ENCODE measurements around the gene RPS8.

Gene RPS8

DNA sequence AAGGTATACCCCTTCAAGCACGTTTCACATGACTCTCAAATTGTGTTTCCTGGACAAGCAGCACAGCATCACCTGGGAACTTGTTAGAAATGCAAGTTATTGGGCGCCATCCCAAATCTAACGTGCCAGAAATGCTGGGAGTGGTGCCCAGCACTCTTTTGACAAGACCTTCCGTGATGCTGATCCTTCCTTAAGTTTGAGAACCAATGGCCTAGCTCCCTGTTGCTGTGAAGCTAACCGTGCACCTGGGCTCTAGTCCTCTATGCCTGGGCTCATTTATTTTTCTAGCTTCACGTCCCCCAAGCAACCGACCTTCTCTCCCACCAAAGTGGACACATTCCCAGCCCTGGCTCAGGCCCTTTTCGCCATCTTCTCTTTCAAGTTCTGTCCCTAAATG, 8.4 kb downstream of the RPS8 start:
- WGBS (ENCODE audit: extremely low coverage, insufficient coverage, insufficient read length), result no CpG with 5 or more reads among the region's 8 CpGs
- Histone ChIP-seq H3K9ac (ENCODE audit: low read length) (no peak overlapping the region), H3K36me3 (ENCODE audit: control insufficient read depth in 1 of 2, insufficient read depth in 2 of 2, low read length in 2 of 2) (peaks cover 18 to 22% of the 10 kb centered on the region in 2 experiments)

DNA sequence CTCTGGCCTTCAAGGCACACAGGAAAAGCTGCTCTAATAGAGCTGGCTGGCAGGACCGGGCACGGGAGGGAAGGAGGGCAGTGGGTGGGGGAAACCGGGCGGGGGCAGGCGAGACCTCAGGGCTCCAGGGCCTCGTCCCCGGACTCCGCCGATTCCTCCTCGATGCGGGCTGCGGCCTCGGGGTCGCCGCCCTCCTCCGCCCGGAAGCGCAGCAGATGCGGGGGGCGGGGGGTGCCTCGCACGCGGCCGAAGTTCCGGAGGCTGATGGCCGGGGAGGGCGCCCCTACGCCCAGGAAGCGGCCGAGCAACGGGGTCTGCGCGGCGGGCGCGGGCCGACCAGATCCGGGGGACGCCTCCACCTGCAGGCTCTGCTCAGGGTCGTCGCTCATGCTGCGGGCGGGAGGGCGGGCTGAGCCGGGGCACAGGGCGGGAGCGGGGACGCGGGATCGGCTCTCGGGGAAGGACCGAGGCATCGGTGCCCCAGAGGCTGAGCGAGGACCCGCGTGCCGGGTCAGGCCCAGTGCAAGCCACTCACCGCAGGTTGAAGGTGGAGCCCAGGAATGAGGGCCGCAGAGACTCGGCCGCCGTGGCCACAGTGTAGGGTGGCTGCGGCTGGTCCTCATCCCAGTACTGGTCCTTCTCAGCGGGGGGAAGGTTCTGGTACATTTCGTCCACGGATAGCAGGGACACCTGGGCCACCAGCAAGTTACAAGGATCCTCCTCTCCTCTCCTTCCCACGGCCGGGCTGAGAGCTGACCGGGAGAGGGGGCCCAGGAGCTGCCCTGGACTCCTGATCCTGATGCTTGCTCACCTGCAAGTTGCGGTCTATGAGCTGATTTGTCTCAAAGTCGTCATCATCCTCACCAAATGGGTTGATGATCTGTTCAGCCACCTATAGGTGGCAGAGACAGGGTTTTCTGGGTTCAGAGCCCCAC, 9.0 kb downstream of the RPS8 start:
- peak in 1 of 2 donors; percentile 38 for DNase-seq
- H3K27ac ChIP-seq (ENCODE audit: low read depth, low read length), result no peak overlapping the region
- no peak overlapping the region for H3K23ac ChIP-seq (ENCODE audit: low read length)
- H3K9me3 ChIP-seq (ENCODE audit: insufficient read depth, low read depth, low read length), result peaks cover 2% of the 10 kb centered on the region
- peak overlapping the region; percentile 53 for H3K4me3 ChIP-seq (ENCODE audit: low read depth, low read length)
- no peaks in the 10 kb centered on the region for H3K79me2 ChIP-seq (ENCODE audit: control insufficient read depth, insufficient read depth, low read length, poor library complexity)
- H2BK5ac ChIP-seq (ENCODE audit: low read depth, low read length, poor library complexity), result no peak overlapping the region
- peak overlapping the region; percentile 72 for H4K8ac ChIP-seq (ENCODE audit: low read depth, low read length)
- no peak overlapping the region for H2BK12ac ChIP-seq (ENCODE audit: low read length)
- no peaks in the 10 kb centered on the region for H3K27me3 ChIP-seq (ENCODE audit: insufficient read depth, low read length)
- H3K14ac ChIP-seq (ENCODE audit: low read length), result peak overlapping the region; percentile 14
- no CpG with 5 or more reads among the region's 71 CpGs for WGBS (ENCODE audit: extremely low coverage, insufficient coverage, insufficient read length)
- H3K18ac ChIP-seq (ENCODE audit: low read length), result no peak overlapping the region
- peak overlapping the region; percentile 31 for H4K12ac ChIP-seq (ENCODE audit: low read depth, low read length)
- no peak overlapping the region for H2AK5ac ChIP-seq (ENCODE audit: low read length)
- no peak overlapping the region for H2BK120ac ChIP-seq (ENCODE audit: insufficient read depth, low read length, poor library complexity)
- H3K9ac ChIP-seq (ENCODE audit: low read length), result no peak overlapping the region
- H3K4me2 ChIP-seq (ENCODE audit: low read length), result peak overlapping the region; percentile 63
- no peak overlapping the region for H3K4ac ChIP-seq (ENCODE audit: low read depth, low read length)
- H2AFZ ChIP-seq (ENCODE audit: insufficient read depth, low read length, poor library complexity), result peak overlapping the region; percentile 46
- no peak overlapping the region for H4K91ac ChIP-seq (ENCODE audit: low read depth, low read length)
- peaks cover 3 to 17% of the 10 kb centered on the region in 2 experiments for H3K4me1 ChIP-seq (ENCODE audit: control insufficient read depth in 1 of 2, insufficient read depth in 2 of 2, low read length in 2 of 2)
- H3K36me3 ChIP-seq (ENCODE audit: control insufficient read depth in 1 of 2, insufficient read depth in 2 of 2, low read length in 2 of 2), result peaks cover 14 to 16% of the 10 kb centered on the region in 2 experiments
- peaks cover 2% of the 10 kb centered on the region for H3K79me1 ChIP-seq (ENCODE audit: low read length)

More for the DNA sequence above, 8.4 kb downstream of the RPS8 start:
- no peak overlapping the region for H2AK5ac ChIP-seq (ENCODE audit: low read length)
- no peak overlapping the region for H2BK5ac ChIP-seq (ENCODE audit: low read depth, low read length, poor library complexity)
- no peaks in the 10 kb centered on the region for H3K27me3 ChIP-seq (ENCODE audit: insufficient read depth, low read length)
- H3K27ac ChIP-seq (ENCODE audit: low read depth, low read length), result no peak overlapping the region
- no peak overlapping the region for H4K91ac ChIP-seq (ENCODE audit: low read depth, low read length)
- H3K79me1 ChIP-seq (ENCODE audit: low read length), result peaks cover 2% of the 10 kb centered on the region
- H3K79me2 ChIP-seq (ENCODE audit: control insufficient read depth, insufficient read depth, low read length, poor library complexity), result no peaks in the 10 kb centered on the region
- peak overlapping the region; percentile 63 for H3K4me2 ChIP-seq (ENCODE audit: low read length)
- DNase-seq, result no peak
- H3K4me3 ChIP-seq (ENCODE audit: low read depth, low read length), result peak overlapping the region; percentile 53
- no peak overlapping the region for H3K14ac ChIP-seq (ENCODE audit: low read length)
- H3K9me3 ChIP-seq (ENCODE audit: insufficient read depth, low read depth, low read length), result peaks cover 2% of the 10 kb centered on the region
- no peak overlapping the region for H3K23ac ChIP-seq (ENCODE audit: low read length)
- H3K4me1 ChIP-seq (ENCODE audit: control insufficient read depth in 1 of 2, insufficient read depth in 2 of 2, low read length in 2 of 2), result peaks cover 3 to 17% of the 10 kb centered on the region in 2 experiments
- no peak overlapping the region for H4K12ac ChIP-seq (ENCODE audit: low read depth, low read length)
- H3K4ac ChIP-seq (ENCODE audit: low read depth, low read length), result no peak overlapping the region
- H2AFZ ChIP-seq (ENCODE audit: insufficient read depth, low read length, poor library complexity), result peak overlapping the region; percentile 46
- peak overlapping the region; percentile 72 for H4K8ac ChIP-seq (ENCODE audit: low read depth, low read length)
- H2BK120ac ChIP-seq (ENCODE audit: insufficient read depth, low read length, poor library complexity), result no peak overlapping the region
- no peak overlapping the region for H3K18ac ChIP-seq (ENCODE audit: low read length)
- H2BK12ac ChIP-seq (ENCODE audit: low read length), result no peak overlapping the region

DNA sequence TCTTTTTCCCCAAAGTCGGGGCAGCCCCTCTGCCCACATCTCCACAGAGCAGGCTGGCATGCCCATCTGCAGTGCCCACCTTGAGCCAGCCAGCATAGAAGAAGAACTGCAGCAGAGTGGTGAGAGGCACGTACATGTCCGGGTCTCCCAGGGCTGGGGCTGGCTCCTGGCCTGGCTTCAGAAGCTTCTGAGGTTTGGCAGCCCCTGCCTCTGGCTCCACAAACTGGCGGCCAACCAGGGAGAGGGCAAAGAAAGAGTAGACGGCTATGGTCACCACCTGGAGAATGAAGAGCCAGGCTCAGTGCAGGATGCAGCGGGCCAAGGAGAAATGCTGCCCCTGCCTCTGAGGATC, 9.7 kb downstream of the RPS8 start:
- Histone ChIP-seq H3K36me3 (ENCODE audit: control insufficient read depth in 1 of 2, insufficient read depth in 2 of 2, low read length in 2 of 2) (peaks cover 9 to 10% of the 10 kb centered on the region in 2 experiments), H3K27ac (ENCODE audit: low read depth, low read length) (no peak overlapping the region), H2AFZ (ENCODE audit: insufficient read depth, low read length, poor library complexity) (no peak overlapping the region), H3K4ac (ENCODE audit: low read depth, low read length) (no peak overlapping the region), H3K23ac (ENCODE audit: low read length) (no peak overlapping the region), H3K4me2 (ENCODE audit: low read length) (no peak overlapping the region), H4K91ac (ENCODE audit: low read depth, low read length) (no peak overlapping the region), H3K27me3 (ENCODE audit: insufficient read depth, low read length) (no peaks in the 10 kb centered on the region), H2BK5ac (ENCODE audit: low read depth, low read length, poor library complexity) (no peak overlapping the region), H2BK12ac (ENCODE audit: low read length) (no peak overlapping the region), H3K9ac (ENCODE audit: low read length) (no peak overlapping the region), H3K14ac (ENCODE audit: low read length) (no peak overlapping the region), H3K79me2 (ENCODE audit: control insufficient read depth, insufficient read depth, low read length, poor library complexity) (no peaks in the 10 kb centered on the region), H3K9me3 (ENCODE audit: insufficient read depth, low read depth, low read length) (peaks cover 2% of the 10 kb centered on the region), H3K4me3 (ENCODE audit: low read depth, low read length) (no peak overlapping the region), H3K18ac (ENCODE audit: low read length) (no peak overlapping the region), H4K8ac (ENCODE audit: low read depth, low read length) (no peak overlapping the region), H3K4me1 (ENCODE audit: control insufficient read depth in 1 of 2, insufficient read depth in 2 of 2, low read length in 2 of 2) (peaks cover 3 to 17% of the 10 kb centered on the region in 2 experiments), H4K12ac (ENCODE audit: low read depth, low read length) (no peak overlapping the region), H3K79me1 (ENCODE audit: low read length) (peaks cover 2% of the 10 kb centered on the region), H2AK5ac (ENCODE audit: low read length) (no peak overlapping the region), H2BK120ac (ENCODE audit: insufficient read depth, low read length, poor library complexity) (no peak overlapping the region)
- DNase-seq, result no peak
- no CpG with 5 or more reads among the region's 6 CpGs for WGBS (ENCODE audit: extremely low coverage, insufficient coverage, insufficient read length)

DNA sequence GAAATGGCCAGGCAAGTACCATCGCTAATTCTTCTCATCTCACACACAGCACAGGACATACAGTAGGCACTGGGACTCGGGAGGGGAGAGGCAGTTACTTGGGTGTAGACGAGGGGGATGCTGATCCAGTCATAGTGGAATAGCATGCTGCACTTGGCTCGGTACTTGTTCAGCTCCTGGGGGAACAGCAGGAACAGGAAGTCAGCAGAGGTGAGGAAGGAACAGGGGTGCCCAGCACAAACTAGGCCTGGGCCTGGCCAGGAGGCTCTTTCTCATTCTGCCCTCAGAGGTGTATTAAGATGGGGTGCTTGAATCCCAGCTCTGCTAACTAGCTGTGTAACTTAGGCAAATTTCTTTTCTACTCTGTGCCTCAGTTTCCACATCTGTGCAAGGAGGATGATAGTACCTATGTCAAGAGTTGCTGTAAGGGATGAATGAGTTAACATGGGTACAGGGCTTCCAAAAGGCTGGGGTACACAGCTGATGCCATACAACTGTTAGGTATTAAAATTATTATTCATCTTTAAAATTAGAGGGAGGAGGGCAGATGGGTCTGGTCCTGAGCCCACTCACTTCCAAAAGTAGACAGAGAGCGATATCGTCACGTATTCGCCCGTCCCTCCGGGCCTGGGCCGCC, 10.3 kb downstream of the RPS8 start:
- no peaks in the 10 kb centered on the region for H3K79me2 ChIP-seq (ENCODE audit: control insufficient read depth, insufficient read depth, low read length, poor library complexity)
- H3K9ac ChIP-seq (ENCODE audit: low read length), result no peak overlapping the region
- peaks cover 3 to 17% of the 10 kb centered on the region in 2 experiments for H3K4me1 ChIP-seq (ENCODE audit: control insufficient read depth in 1 of 2, insufficient read depth in 2 of 2, low read length in 2 of 2)
- peaks cover 2% of the 10 kb centered on the region for H3K9me3 ChIP-seq (ENCODE audit: insufficient read depth, low read depth, low read length)
- H2BK5ac ChIP-seq (ENCODE audit: low read depth, low read length, poor library complexity), result no peak overlapping the region
- H2BK12ac ChIP-seq (ENCODE audit: low read length), result no peak overlapping the region
- H3K27ac ChIP-seq (ENCODE audit: low read depth, low read length), result no peak overlapping the region
- H3K23ac ChIP-seq (ENCODE audit: low read length), result no peak overlapping the region
- no peak for DNase-seq
- H3K4ac ChIP-seq (ENCODE audit: low read depth, low read length), result no peak overlapping the region
- peaks cover 5% of the 10 kb centered on the region in 2 experiments for H3K36me3 ChIP-seq (ENCODE audit: control insufficient read depth in 1 of 2, insufficient read depth in 2 of 2, low read length in 2 of 2)
- no CpG with 5 or more reads among the region's 11 CpGs for WGBS (ENCODE audit: extremely low coverage, insufficient coverage, insufficient read length)
- H3K4me2 ChIP-seq (ENCODE audit: low read length), result peak overlapping the region; percentile 57
- no peak overlapping the region for H4K8ac ChIP-seq (ENCODE audit: low read depth, low read length)
- H3K27me3 ChIP-seq (ENCODE audit: insufficient read depth, low read length), result no peaks in the 10 kb centered on the region
- H3K4me3 ChIP-seq (ENCODE audit: low read depth, low read length), result no peak overlapping the region
- no peak overlapping the region for H4K91ac ChIP-seq (ENCODE audit: low read depth, low read length)
- no peak overlapping the region for H2AK5ac ChIP-seq (ENCODE audit: low read length)
- no peak overlapping the region for H4K12ac ChIP-seq (ENCODE audit: low read depth, low read length)
- no peak overlapping the region for H3K14ac ChIP-seq (ENCODE audit: low read length)
- H2AFZ ChIP-seq (ENCODE audit: insufficient read depth, low read length, poor library complexity), result no peak overlapping the region
- H3K79me1 ChIP-seq (ENCODE audit: low read length), result peaks cover 2% of the 10 kb centered on the region
- no peak overlapping the region for H2BK120ac ChIP-seq (ENCODE audit: insufficient read depth, low read length, poor library complexity)
- no peak overlapping the region for H3K18ac ChIP-seq (ENCODE audit: low read length)
